HepG2 (cell line): ENCODE data around the gene SMIM41. TPM values are rescaled to one million over a fixed set of nuclear protein-coding genes. Genes with fewer than 3 reads are reported as not detected.

Source experiments
- CREM ChIP-seq, 2 experiments: sonication (generic) in 1 of 2; formaldehyde crosslinking in 1 of 2; IDR thresholded peaks; 2 replicates each; pipeline versions ENCODE4 v1.4.0 to v1.6.1; 2016 to 2020; ENCODE audit warnings: antibody characterized with exemption in 1 of 2, mild to moderate bottlenecking in 1 of 2, missing genetic modification reagents in 1 of 2
- E2F5 ChIP-seq: sonication (generic); formaldehyde crosslinking; conservative IDR thresholded peaks from 2 replicates; pipeline ENCODE4 v1.4.0; 2020; ENCODE audit warnings: missing genetic modification reagents
- GATAD2A ChIP-seq: IDR thresholded peaks from 2 replicates; pipeline ENCODE4 v1.6.1; 2016
- HNF4A ChIP-seq: sonication (generic); formaldehyde crosslinking; IDR thresholded peaks from 2 replicates; pipeline ENCODE4 v1.4.0; 2020; ENCODE audit warnings: missing genetic modification reagents
- HNRNPL ChIP-seq: fragments of 200-400 bp; formaldehyde crosslinking; IDR thresholded peaks from 2 replicates; pipeline ENCODE4 v1.6.1; 2017; ENCODE audit warnings: mild to moderate bottlenecking, low read depth, low read length
- NFAT5 ChIP-seq: sonication (generic); formaldehyde crosslinking; IDR thresholded peaks from 2 replicates; pipeline ENCODE4 v1.4.0; 2020; ENCODE audit warnings: missing genetic modification reagents
- NR2F6 ChIP-seq, 2 experiments: IDR thresholded peaks; 2 replicates each; pipeline ENCODE4 v1.6.1; 2016; ENCODE audit warnings: antibody characterized with exemption in 1 of 2, mild to moderate bottlenecking in 1 of 2
- ONECUT2 ChIP-seq: sonication (generic); formaldehyde crosslinking; IDR thresholded peaks from 2 replicates; pipeline ENCODE4 v1.4.0; 2020; ENCODE audit warnings: missing genetic modification reagents
- PPARG ChIP-seq: conservative IDR thresholded peaks from 2 replicates; pipeline ENCODE4 v1.6.1; 2016; ENCODE audit warnings: missing biosample characterization, missing genetic modification reagents
- RARA ChIP-seq: IDR thresholded peaks from 2 replicates; pipeline ENCODE4 v1.6.1; 2016; ENCODE audit warnings: missing genetic modification reagents, missing compliant biosample characterization
- SALL2 ChIP-seq: sonication (generic); formaldehyde crosslinking; IDR thresholded peaks from 2 replicates; pipeline ENCODE4 v1.8.1; 2023; ENCODE audit warnings: mild to moderate bottlenecking, missing genetic modification reagents, inconsistent platforms
- SCMH1 ChIP-seq: sonication (generic); formaldehyde crosslinking; IDR thresholded peaks from 2 replicates; pipeline ENCODE4 v1.9.0; 2021; ENCODE audit warnings: missing genetic modification reagents, mild to moderate bottlenecking, borderline replicate concordance
- SOX5 ChIP-seq: IDR thresholded peaks from 2 replicates; pipeline ENCODE4 v1.6.1; 2016; ENCODE audit warnings: borderline replicate concordance
- YEATS2 ChIP-seq: sonication (generic); formaldehyde crosslinking; IDR thresholded peaks from 2 replicates; pipeline ENCODE4 v1.4.0; 2020; ENCODE audit warnings: missing genetic modification reagents, borderline replicate concordance
- YY1 ChIP-seq: IDR thresholded peaks from 2 replicates; pipeline ENCODE4 v1.6.1; 2011; ENCODE audit warnings: low read length, low read depth, moderate library complexity, mild to moderate bottlenecking; ENCODE audit not compliant: insufficient read depth, insufficient replicate concordance
- ZNF274 ChIP-seq: sonication (generic); formaldehyde crosslinking; IDR thresholded peaks from 2 replicates; pipeline ENCODE4 v1.5.1; 2020; ENCODE audit warnings: mild to moderate bottlenecking, missing genetic modification reagents
- ZNF317 ChIP-seq: sonication (generic); formaldehyde crosslinking; IDR thresholded peaks from 2 replicates; pipeline ENCODE4 v1.5.0; 2020; ENCODE audit warnings: mild to moderate bottlenecking, missing genetic modification reagents
- ZNF383 ChIP-seq: sonication (generic); formaldehyde crosslinking; IDR thresholded peaks from 2 replicates; pipeline ENCODE4 v1.4.0; 2020; ENCODE audit warnings: missing genetic modification reagents, mild to moderate bottlenecking, borderline replicate concordance
- ZNF644 ChIP-seq: IDR thresholded peaks from 2 replicates; pipeline ENCODE4 v1.6.1; 2016; ENCODE audit warnings: low read depth
- ZXDC ChIP-seq: sonication (generic); formaldehyde crosslinking; IDR thresholded peaks from 2 replicates; pipeline ENCODE4 v1.5.0; 2020; ENCODE audit warnings: mild to moderate bottlenecking, missing genetic modification reagents
- polyA plus RNA-seq, 8 experiments: library from polyadenylated mRNA; depleted of rRNA in 3 of 8; stranded (reverse) in 7 of 8; unstranded in 1 of 8; fragments of >200 nt; fragmentation: Illumina TruSeq in 4 of 8; extraction: Trizol in 4 of 8; gene quantifications; 2 replicates each; pipeline versions ENCODE4 v1.2.1 to v1.2.3, GENCODE V29; 2011 to 2016; ENCODE audit warnings: low read depth in 4 of 8, missing spikeins in 1 of 8, mixed read lengths in 1 of 8; ENCODE audit not compliant: insufficient read depth in 1 of 8
- total RNA-seq, 5 experiments: library from RNA; depleted of rRNA; stranded (reverse); fragments of >200 nt; fragmentation: Illumina TruSeq; extraction: Trizol; gene quantifications; 2 replicates each; pipeline ENCODE4 v1.2.3, GENCODE V29; 2016; ENCODE audit warnings: low read depth in 1 of 5

The SMIM41 gene
- total and polyA plus RNA-seq, 2 of the 13 experiments (the other 11 are each of a cell fraction or from before 2014, with no cell fraction given), result not detected

- TF ChIP-seq NR2F6 (IDR thresholded peaks at IDR 0.05) (no peak), NR2F6 (CRISPR knock-in tag; IDR thresholded peaks at IDR 0.05) (peak; percentile 50; the same call in 1 of the 2 replicates), RARA (no peak), HNF4A (CRISPR knock-in tag) (no peak; the same call in 1 of the 2 replicates), NFAT5 (peak; percentile 69; the same call in 1 of the 2 replicates), CREM (IDR thresholded peaks at IDR 0.05) (0 out of 2 replicates have a peak, but pooled peaks have one; percentile 32), CREM (CRISPR knock-in tag; IDR thresholded peaks at IDR 0.05) (no peak), ZXDC (CRISPR knock-in tag) (no peak), YY1 (peak; percentile 77), ZNF644 (CRISPR knock-in tag) (peak; percentile 76), YEATS2 (CRISPR knock-in tag) (peak; percentile 27; the same call in 1 of the 2 replicates), ZNF383 (CRISPR knock-in tag) (no peak), GATAD2A (CRISPR knock-in tag) (no peak; the same call in 1 of the 2 replicates), ZNF274 (CRISPR knock-in tag) (no peak), ONECUT2 (CRISPR knock-in tag) (no peak), HNRNPL (peak; percentile 68; the same call in 1 of the 2 replicates), ZNF317 (CRISPR knock-in tag) (peak; percentile 94), SOX5 (CRISPR knock-in tag) (peak; percentile 56; the same call in 1 of the 2 replicates), PPARG (CRISPR knock-in tag) (0 out of 2 replicates have a peak, but pooled peaks have one; percentile 17), SALL2 (0 out of 2 replicates have a peak, but pooled peaks have one; percentile 24), SCMH1 (CRISPR knock-in tag) (no peak), E2F5 (CRISPR knock-in tag) (no peak)
Observed at GRCh38 chr12:52061470-52062166, 17.9 kb upstream of the SMIM41 start (continued).
